ENCODE measurements around the gene HNRNPUL2. TPM values are rescaled to one million over a fixed set of nuclear protein-coding genes. Genes with fewer than 3 reads are reported as not detected.

The HNRNPUL2 gene
- total and polyA plus RNA-seq, 2 donors (not counting 1 experiment from before 2014, with no cell fraction given) = 14.5 to 18.8 TPM

GRCh38 chr11:62712861-62713260 is 14.4 kb downstream of the HNRNPUL2 start:
- peaks cover 26% of the 10 kb centered on the region for H3K36me3 ChIP-seq (ENCODE audit: control insufficient read depth, insufficient read depth, low read length)
- no peak overlapping the region for H2AFZ ChIP-seq (ENCODE audit: low read length)
- DNase-seq (ENCODE audit: low read depth in 2 of 2) = no peak
- no peak overlapping the region for H3K27ac ChIP-seq (ENCODE audit: insufficient read depth, low read length)
- no peak overlapping the region for H3K9ac ChIP-seq (ENCODE audit: insufficient read depth, low read length)
- peaks cover 12% of the 10 kb centered on the region for H3K4me1 ChIP-seq (ENCODE audit: control insufficient read depth, extremely low read depth, insufficient read depth, low read length)
- no peak for TF ChIP-seq EZH2 (IDR thresholded peaks at IDR 0.05; ENCODE audit: low read length, missing control alignments)
- TF ChIP-seq CTCF (conservative IDR thresholded peaks at IDR 0.05 in 1 of 2, IDR thresholded peaks at IDR 0.05 in 1 of 2; ENCODE audit: low read depth in 1 of 2, low read length in 2 of 2) = no peak
- H3K4me3 ChIP-seq (replicated peaks in 1 of 4; ENCODE audit: control extremely low read depth in 1 of 4, insufficient read depth in 1 of 4, low read depth in 3 of 4, low read length in 4 of 4) = no peak overlapping the region
- peaks cover 23% of the 10 kb centered on the region for H3K79me2 ChIP-seq (ENCODE audit: control insufficient read depth, insufficient read depth, low read length)
- H4K20me1 ChIP-seq (ENCODE audit: control insufficient read depth, extremely low read depth, insufficient read depth, low read length) = no peaks in the 10 kb centered on the region
- no peaks in the 10 kb centered on the region for H3K9me3 ChIP-seq (ENCODE audit: control insufficient read depth, insufficient read depth, low read depth, low read length)
- no peak overlapping the region for H3K4me2 ChIP-seq (ENCODE audit: extremely low read depth, insufficient read depth, low read length)
- no peaks in the 10 kb centered on the region for H3K27me3 ChIP-seq (ENCODE audit: control insufficient read depth, insufficient read depth, low read length)

DNA sequence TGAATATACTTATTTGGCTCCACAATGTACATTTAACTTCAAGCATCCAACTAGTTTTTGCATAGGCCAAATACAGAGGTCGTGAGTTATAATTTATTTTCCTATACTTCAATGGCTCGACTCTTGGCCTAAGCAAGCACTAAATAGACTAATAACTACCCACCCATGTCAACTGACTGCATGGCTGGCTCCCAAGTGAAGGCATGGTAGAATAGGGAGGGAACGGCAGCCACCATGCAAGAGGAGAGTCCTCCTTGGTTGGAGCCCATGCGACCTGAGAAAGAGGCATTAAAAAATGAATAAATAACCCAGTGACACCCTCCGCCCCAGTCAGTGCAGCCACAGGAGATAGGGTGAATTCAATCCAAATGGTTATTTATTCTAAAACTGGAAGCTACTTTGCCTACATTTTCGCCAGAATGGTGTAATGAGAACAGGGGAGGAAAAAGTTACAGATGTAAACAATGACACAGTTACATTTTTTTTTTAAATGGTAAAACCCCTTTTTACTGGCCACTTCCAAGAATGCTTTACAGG is 14.9 kb downstream of the HNRNPUL2 start:
- Histone ChIP-seq H3K4me2 (ENCODE audit: extremely low read depth, insufficient read depth, low read length) (no peak overlapping the region), H3K79me2 (ENCODE audit: control insufficient read depth, insufficient read depth, low read length) (peaks cover 20% of the 10 kb centered on the region), H3K36me3 (ENCODE audit: control insufficient read depth, insufficient read depth, low read length) (peaks cover 27% of the 10 kb centered on the region), H3K27ac (ENCODE audit: insufficient read depth, low read length) (no peak overlapping the region), H3K4me3 (replicated peaks in 1 of 4; ENCODE audit: control extremely low read depth in 1 of 4, insufficient read depth in 1 of 4, low read depth in 3 of 4, low read length in 4 of 4) (no peak overlapping the region), H3K9me3 (ENCODE audit: control insufficient read depth, insufficient read depth, low read depth, low read length) (no peaks in the 10 kb centered on the region), H2AFZ (ENCODE audit: low read length) (no peak overlapping the region), H4K20me1 (ENCODE audit: control insufficient read depth, extremely low read depth, insufficient read depth, low read length) (no peaks in the 10 kb centered on the region), H3K9ac (ENCODE audit: insufficient read depth, low read length) (no peak overlapping the region), H3K4me1 (ENCODE audit: control insufficient read depth, extremely low read depth, insufficient read depth, low read length) (peaks cover 12% of the 10 kb centered on the region), H3K27me3 (ENCODE audit: control insufficient read depth, insufficient read depth, low read length) (no peaks in the 10 kb centered on the region)
- DNase-seq (ENCODE audit: low read depth in 2 of 2) = no peak
- TF ChIP-seq CTCF (conservative IDR thresholded peaks at IDR 0.05 in 1 of 2, IDR thresholded peaks at IDR 0.05 in 1 of 2; ENCODE audit: low read depth in 1 of 2, low read length in 2 of 2) (no peak), EZH2 (IDR thresholded peaks at IDR 0.05; ENCODE audit: low read length, missing control alignments) (no peak)

- no peaks in the 10 kb centered on the region for H4K20me1 ChIP-seq (ENCODE audit: control insufficient read depth, extremely low read depth, insufficient read depth, low read length)
- H3K36me3 ChIP-seq (ENCODE audit: control insufficient read depth, insufficient read depth, low read length) = peaks cover 20% of the 10 kb centered on the region
- no peak for TF ChIP-seq CTCF (conservative IDR thresholded peaks at IDR 0.05 in 1 of 2, IDR thresholded peaks at IDR 0.05 in 1 of 2; ENCODE audit: low read depth in 1 of 2, low read length in 2 of 2)
- H3K9ac ChIP-seq (ENCODE audit: insufficient read depth, low read length) = peak overlapping the region; percentile 59
- H3K4me2 ChIP-seq (ENCODE audit: extremely low read depth, insufficient read depth, low read length) = peak overlapping the region; percentile 86
- peak overlapping the region; percentile 25 to 66 (median 41) for H3K4me3 ChIP-seq (replicated peaks in 1 of 4; ENCODE audit: control extremely low read depth in 1 of 4, insufficient read depth in 1 of 4, low read depth in 3 of 4, low read length in 4 of 4)
- H3K4me1 ChIP-seq (ENCODE audit: control insufficient read depth, extremely low read depth, insufficient read depth, low read length) = peaks cover 26% of the 10 kb centered on the region
- H3K79me2 ChIP-seq (ENCODE audit: control insufficient read depth, insufficient read depth, low read length) = peaks cover 6% of the 10 kb centered on the region
- H3K27ac ChIP-seq (ENCODE audit: insufficient read depth, low read length) = peak overlapping the region; percentile 93
- peak in 1 of 2 donors; percentile 55 for DNase-seq (ENCODE audit: low read depth in 2 of 2)
- no peaks in the 10 kb centered on the region for H3K27me3 ChIP-seq (ENCODE audit: control insufficient read depth, insufficient read depth, low read length)
- no peaks in the 10 kb centered on the region for H3K9me3 ChIP-seq (ENCODE audit: control insufficient read depth, insufficient read depth, low read depth, low read length)
- H2AFZ ChIP-seq (ENCODE audit: low read length) = peak overlapping the region; percentile 83
Observed at GRCh38 chr11:62710001-62710345, 17.3 kb downstream of the HNRNPUL2 start.
